ENCODE data around the gene H2AZ1. TPM values are rescaled to one million over a fixed set of nuclear protein-coding genes. Genes with fewer than 3 reads are reported as not detected.

H2AZ1 gene
- total RNA-seq = 1,266 and 1,372 TPM in 2 replicates

GRCh38 chr4:99949999-99950912, at the start of gene H2AZ1:
Gene H2AZ1 (minus strand): TSS chr4:99950275. CDS start chr4:99950170, 105 bp downstream.

GRCh38 chr4:99946356-99947189, 3.5 kb downstream of the H2AZ1 start, which contains the start of gene DNAJB14:
Gene DNAJB14 (minus strand): TSS chr4:99946618. CDS start chr4:99946571, 47 bp downstream.

Other genes with a start within 250 kb of the H2AZ1 start
- not detected in 2 replicates for gene DAPP1, start 133.4 kb downstream of the H2AZ1 start, total RNA-seq
- 13.8 and 30.0 TPM in 2 replicates for gene LAMTOR3, start 55.8 kb downstream of the H2AZ1 start, total RNA-seq
- 12.7 and 17.7 TPM in 2 replicates for gene DNAJB14, start 3.7 kb downstream of the H2AZ1 start, total RNA-seq
- 2.3 and 3.5 TPM in 2 replicates for gene DDIT4L, start 240.2 kb upstream of the H2AZ1 start, total RNA-seq

All from myometrial cell (primary cell).